GM19035 (cell line): Measurements from ENCODE around the gene INPPL1.
"Not testable (repeated sequence)": the region's sequence is repeated elsewhere in the genome, so short reads cannot be mapped to it uniquely, and the experiment has no call there.

Experiments used
- ATAC-seq: cut with Tn5 transposase; IDR thresholded peaks from one replicate; pipeline ENCODE4 v1.9.1; 2021; ENCODE audit not compliant: unreplicated experiment

INPPL1 gene

GRCh38 chr11:72224564-72225410 is at the start of gene INPPL1:
INPPL1 (plus strand) TSS chr11:72224767; CDS start chr11:72224985, 218 bp downstream.
- ATAC-seq, result no peak

GRCh38 chr11:72177656-72178055 is 46.9 kb upstream of the INPPL1 start:
- no peak for ATAC-seq

- ATAC-seq, result no peak
These were observed 45.3 kb upstream of the INPPL1 start for GRCh38 chr11:72179049-72179803.

- ATAC-seq, result no peak
These were observed 44.7 kb upstream of the INPPL1 start for GRCh38 chr11:72179804-72180396.

- ATAC-seq, result not testable (repeated sequence)
These were observed 43.5 kb upstream of the INPPL1 start for GRCh38 chr11:72180892-72181552.

GRCh38 chr11:72181553-72181958 is 43.0 kb upstream of the INPPL1 start:
- not testable (repeated sequence) for ATAC-seq

- ATAC-seq, result no peak
These were observed 36.3 kb upstream of the INPPL1 start for GRCh38 chr11:72188267-72188666.

- ATAC-seq, result no peak
These were observed 34.9 kb upstream of the INPPL1 start for GRCh38 chr11:72189455-72190250.

GRCh38 chr11:72190631-72191071 is 33.9 kb upstream of the INPPL1 start:
- ATAC-seq, result no peak

- no peak for ATAC-seq
These were observed 32.6 kb upstream of the INPPL1 start, which contains the start of gene FOLR1 for GRCh38 chr11:72191961-72192381. FOLR1 (plus strand) TSS chr11:72192140; CDS start chr11:72192174, 34 bp downstream.

- no peak for ATAC-seq
These were observed 28.9 kb upstream of the INPPL1 start for GRCh38 chr11:72195518-72196270.

- ATAC-seq, result not testable (repeated sequence)
These were observed 23.1 kb upstream of the INPPL1 start for GRCh38 chr11:72201445-72201844.

GRCh38 chr11:72202571-72202970 is 22.0 kb upstream of the INPPL1 start:
- no peak for ATAC-seq

- ATAC-seq, result no peak
These were observed 21.4 kb upstream of the INPPL1 start for GRCh38 chr11:72203163-72203562.

- no peak for ATAC-seq
These were observed 19.7 kb upstream of the INPPL1 start for GRCh38 chr11:72204886-72205285.

GRCh38 chr11:72206794-72207193 is 17.8 kb upstream of the INPPL1 start:
- not testable (repeated sequence) for ATAC-seq

- no peak for ATAC-seq
These were observed 16.3 kb upstream of the INPPL1 start for GRCh38 chr11:72208281-72208680.

GRCh38 chr11:72209101-72209500 is 15.5 kb upstream of the INPPL1 start:
- ATAC-seq, result no peak

- no peak for ATAC-seq
These were observed 7.9 kb upstream of the INPPL1 start, which contains the start of gene FOLR2 for GRCh38 chr11:72216638-72217037. FOLR2 (plus strand) TSS chr11:72216794; CDS start chr11:72218585, 1,791 bp downstream.
